Vagina (tissue), 2 donors: ENCODE results near the gene TACR1. TPM values are rescaled to one million over a fixed set of nuclear protein-coding genes. Genes with fewer than 3 reads are reported as not detected.
"Not testable (repeated sequence)": the region's sequence is repeated elsewhere in the genome, so short reads cannot be mapped to it uniquely, and the experiment has no call there.

ENCODE experiments used
- DNase-seq, 2 donors: peaks; one replicate each; pipeline ENCODE4 v3.0.0-alpha.2; 2017; ENCODE audit errors: extremely low spot score in 2 of 2
- H3K27ac ChIP-seq: fragments of 200-600 bp; sonication (generic); one replicate; pipeline ENCODE4 v1.5.1; 2019
- H3K27me3 ChIP-seq: fragments of 200-600 bp; sonication (generic); one replicate; pipeline ENCODE4 v1.5.1; 2019
- H3K36me3 ChIP-seq, 2 donors: fragments of 200-600 bp; sonication (generic); one replicate each; pipeline ENCODE4 v1.5.1; 2017 to 2019
- H3K4me1 ChIP-seq: fragments of 200-600 bp; sonication (generic); one replicate; pipeline ENCODE4 v1.5.1; 2019
- H3K4me3 ChIP-seq, 2 donors: fragments of 200-600 bp; sonication (generic); 1 replicate in 1 of 2; 2 replicates in 1 of 2; pipeline ENCODE4 v1.5.1; 2016 to 2019
- H3K9me3 ChIP-seq: fragments of 200-600 bp; sonication (generic); one replicate; pipeline ENCODE4 v1.5.1; 2019
- CTCF ChIP-seq, 3 experiments: fragments of 450-650 bp in 2 of 3; fragments of 200-600 bp in 1 of 3; sonication (generic) in 1 of 3; IDR thresholded peaks; one replicate each; pipeline ENCODE4 v1.5.1; 2017 to 2019; ENCODE audit warnings: antibody characterized with exemption in 3 of 3, mild to moderate bottlenecking in 2 of 3, moderate library complexity in 2 of 3
- POLR2A ChIP-seq, 2 donors: fragments of 450-650 bp; IDR thresholded peaks; one replicate each; pipeline ENCODE4 v1.6.1; 2017; ENCODE audit warnings: antibody characterized with exemption in 2 of 2, mild to moderate bottlenecking in 2 of 2, moderate library complexity in 2 of 2
- POLR2AphosphoS5 ChIP-seq, 2 donors: sonication (generic); formaldehyde crosslinking; IDR thresholded peaks; one replicate each; pipeline ENCODE4 v1.9.0; 2017; ENCODE audit warnings: antibody characterized with exemption in 2 of 2, mild to moderate bottlenecking in 2 of 2, low read depth in 1 of 2; ENCODE audit not compliant: insufficient read depth in 1 of 2
- intact Hi-C: fragments of 100-400 bp; cut with DNase I; formaldehyde crosslinking; loops from one replicate; pipeline ENCODE4 v1.15.1; 2023
- total RNA-seq: library from RNA; depleted of rRNA; stranded (reverse); fragments of >200 nt; gene quantifications from one replicate; pipeline ENCODE4 v1.2.3, GENCODE V29; 2016

TACR1 gene
- total RNA-seq, 1 donor from 2014 or later: 8.3 TPM

- Histone ChIP-seq H3K27ac (no peak overlapping the region), H3K9me3 (no peaks in the 10 kb centered on the region), H3K4me1 (peaks cover 10% of the 10 kb centered on the region), H3K36me3 (no peaks in the 10 kb centered on the region), H3K4me3 (no peak overlapping the region), H3K27me3 (no peaks in the 10 kb centered on the region)
- DNase-seq: no peak
- no peak for TF ChIP-seq CTCF (IDR thresholded peaks at IDR 0.05)
- peak in 1 of 2 donors; percentile 59 for TF ChIP-seq POLR2AphosphoS5 (IDR thresholded peaks at IDR 0.05; ENCODE audit: insufficient read depth in 1 of 2, low read depth in 1 of 2)
- TF ChIP-seq POLR2A (IDR thresholded peaks at IDR 0.05): no peak
- intact Hi-C loops: no loop called here
Observed at GRCh38 chr2:75146606-75147332, 52.6 kb downstream of the TACR1 start.

- intact Hi-C loops, H3K27ac ChIP-seq: not testable (repeated sequence)
Observed at GRCh38 chr2:75146221-75146605, 53.1 kb downstream of the TACR1 start.

GRCh38 chr2:75142081-75142480 lies 57.2 kb downstream of the TACR1 start:
- H3K27ac ChIP-seq: no peak overlapping the region
- H3K4me3 ChIP-seq: no peak overlapping the region
- no peak for DNase-seq
- no peaks in the 10 kb centered on the region for H3K36me3 ChIP-seq
- intact Hi-C loops: no loop called here
- TF ChIP-seq POLR2AphosphoS5 (IDR thresholded peaks at IDR 0.05; ENCODE audit: insufficient read depth in 1 of 2, low read depth in 1 of 2) (no peak), CTCF (IDR thresholded peaks at IDR 0.05) (no peak), POLR2A (IDR thresholded peaks at IDR 0.05) (no peak)
- H3K27me3 ChIP-seq: no peaks in the 10 kb centered on the region
- peaks cover 10% of the 10 kb centered on the region for H3K4me1 ChIP-seq
- no peaks in the 10 kb centered on the region for H3K9me3 ChIP-seq

More at GRCh38 chr2:75146221-75146605, 53.1 kb downstream of the TACR1 start:
- not testable (repeated sequence) for H3K4me1 ChIP-seq, H3K9me3 ChIP-seq, H3K27me3 ChIP-seq, H3K4me3 ChIP-seq, DNase-seq, H3K36me3 ChIP-seq

GRCh38 chr2:75140288-75140687 lies 59.0 kb downstream of the TACR1 start:
- Histone ChIP-seq H3K4me1 (peaks cover 10% of the 10 kb centered on the region), H3K36me3 (no peaks in the 10 kb centered on the region), H3K4me3 (no peak overlapping the region), H3K27ac (no peak overlapping the region), H3K27me3 (no peaks in the 10 kb centered on the region), H3K9me3 (no peaks in the 10 kb centered on the region)
- TF ChIP-seq POLR2AphosphoS5 (IDR thresholded peaks at IDR 0.05; ENCODE audit: insufficient read depth in 1 of 2, low read depth in 1 of 2): no peak
- TF ChIP-seq CTCF (IDR thresholded peaks at IDR 0.05): no peak
- no peak for TF ChIP-seq POLR2A (IDR thresholded peaks at IDR 0.05)
- no peak for DNase-seq
- intact Hi-C loops: no loop called here

GRCh38 chr2:75139171-75139570 lies 60.1 kb downstream of the TACR1 start:
- TF ChIP-seq POLR2AphosphoS5 (IDR thresholded peaks at IDR 0.05; ENCODE audit: insufficient read depth in 1 of 2, low read depth in 1 of 2) (no peak), CTCF (IDR thresholded peaks at IDR 0.05) (no peak), POLR2A (IDR thresholded peaks at IDR 0.05) (no peak)

More at GRCh38 chr2:75139171-75139570, 60.1 kb downstream of the TACR1 start:
- no peak overlapping the region for H3K27ac ChIP-seq
- intact Hi-C loops: no loop called here
- DNase-seq: no peak
- peaks cover 16% of the 10 kb centered on the region for H3K4me1 ChIP-seq
- H3K4me3 ChIP-seq: no peak overlapping the region
- no peaks in the 10 kb centered on the region for H3K27me3 ChIP-seq
- no peaks in the 10 kb centered on the region for H3K36me3 ChIP-seq
- H3K9me3 ChIP-seq: no peaks in the 10 kb centered on the region
